Measurements from ENCODE around the gene CAMSAP1.

CAMSAP1 gene

DNA sequence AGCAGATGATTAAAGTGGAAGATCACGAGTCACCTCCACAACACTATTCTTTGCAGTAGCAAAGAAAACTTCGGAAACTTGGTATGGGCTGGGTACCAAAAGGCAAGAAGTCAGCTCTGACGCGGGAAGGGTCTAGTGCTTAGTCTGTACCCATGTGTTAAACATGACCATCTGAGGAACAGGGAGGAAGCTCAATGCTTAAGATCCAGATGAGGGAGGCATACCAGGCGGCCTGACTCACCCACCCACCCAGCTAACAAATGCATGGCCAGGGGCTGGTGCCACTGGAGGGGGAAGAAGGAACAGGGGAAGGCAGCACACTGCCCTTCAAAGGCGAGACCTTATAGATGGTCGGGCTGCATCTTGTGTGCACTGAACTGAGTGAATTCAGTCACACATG, 41.8 kb downstream of the CAMSAP1 start:
- H3K9me3 ChIP-seq (ENCODE audit: control insufficient read depth, low read length), result no peaks in the 10 kb centered on the region
- no peak overlapping the region for H2BK15ac ChIP-seq (ENCODE audit: low read depth, poor library complexity, severe bottlenecking)
- H3K9ac ChIP-seq (ENCODE audit: low read length), result no peak overlapping the region
- H3K23ac ChIP-seq (ENCODE audit: low read length in 2 of 2), result no peak overlapping the region
- no peak overlapping the region for H2BK120ac ChIP-seq (ENCODE audit: low read depth, low read length)
- no peak overlapping the region for H2BK12ac ChIP-seq (ENCODE audit: low read length in 2 of 2)
- H3K27me3 ChIP-seq (ENCODE audit: control insufficient read depth in 1 of 2, insufficient read depth in 1 of 2, low read length in 2 of 2), result no peaks in the 10 kb centered on the region
- no peak overlapping the region for H3K4me3 ChIP-seq (ENCODE audit: insufficient read depth in 1 of 2, low read depth in 1 of 2, low read length in 2 of 2)
- no peak overlapping the region for H4K91ac ChIP-seq (ENCODE audit: low read length)
- no peak overlapping the region for H2AFZ ChIP-seq (ENCODE audit: low read depth, low read length)
- H4K8ac ChIP-seq (ENCODE audit: low read length), result no peak overlapping the region
- no peak overlapping the region for H3K4me2 ChIP-seq (ENCODE audit: low read length, poor library complexity, severe bottlenecking)
- WGBS, result 91% methylated on average over 6 of the region's 7 CpGs
- H3K27ac ChIP-seq (ENCODE audit: low read length, poor library complexity, severe bottlenecking), result no peak overlapping the region
- H3K14ac ChIP-seq (ENCODE audit: low read length in 2 of 2), result no peak overlapping the region
- H2AK5ac ChIP-seq (ENCODE audit: low read length, severe bottlenecking), result no peak overlapping the region
- H3K4me1 ChIP-seq (ENCODE audit: control insufficient read depth, insufficient read depth, low read depth, low read length), result peaks cover 9% of the 10 kb centered on the region
- H3K18ac ChIP-seq (ENCODE audit: low read depth in 1 of 2, low read length in 2 of 2), result no peak overlapping the region
- peaks cover 0 to 25% of the 10 kb centered on the region in 2 experiments for H3K36me3 ChIP-seq (ENCODE audit: control insufficient read depth in 1 of 2, insufficient read depth in 2 of 2, low read depth in 1 of 2, low read length in 2 of 2)
- no peak overlapping the region for H3K4ac ChIP-seq (ENCODE audit: low read depth in 1 of 2, low read length in 2 of 2)
- DNase-seq, result no peak
- no peak overlapping the region for H2BK5ac ChIP-seq (ENCODE audit: low read depth, low read length, poor library complexity, severe bottlenecking)
- peaks cover 50% of the 10 kb centered on the region for H3K79me1 ChIP-seq (replicated peaks; ENCODE audit: low read length, poor library complexity, severe bottlenecking)

GRCh38 chr9:135864447-135865049, 42.8 kb downstream of the CAMSAP1 start:
- peaks cover 9% of the 10 kb centered on the region for H3K4me1 ChIP-seq (ENCODE audit: control insufficient read depth, insufficient read depth, low read depth, low read length)
- no peak overlapping the region for H3K4ac ChIP-seq (ENCODE audit: low read depth in 1 of 2, low read length in 2 of 2)
- no peak overlapping the region for H2AFZ ChIP-seq (ENCODE audit: low read depth, low read length)
- no peaks in the 10 kb centered on the region for H3K9me3 ChIP-seq (ENCODE audit: control insufficient read depth, low read length)
- H2BK120ac ChIP-seq (ENCODE audit: low read depth, low read length), result no peak overlapping the region
- H2BK12ac ChIP-seq (ENCODE audit: low read length in 2 of 2), result no peak overlapping the region
- H3K4me3 ChIP-seq (ENCODE audit: insufficient read depth in 1 of 2, low read depth in 1 of 2, low read length in 2 of 2), result no peak overlapping the region
- peak overlapping the region; percentile 71 for H2BK15ac ChIP-seq (ENCODE audit: low read depth, poor library complexity, severe bottlenecking)
- H2AK5ac ChIP-seq (ENCODE audit: low read length, severe bottlenecking), result no peak overlapping the region
- peak; percentile 58 for DNase-seq
- no peak overlapping the region for H3K14ac ChIP-seq (ENCODE audit: low read length in 2 of 2)
- peak overlapping the region; percentile 11 for H4K91ac ChIP-seq (ENCODE audit: low read length)
- no peak overlapping the region for H3K18ac ChIP-seq (ENCODE audit: low read depth in 1 of 2, low read length in 2 of 2)
- no peak overlapping the region for H3K27ac ChIP-seq (ENCODE audit: low read length, poor library complexity, severe bottlenecking)
- peaks cover 0 to 25% of the 10 kb centered on the region in 2 experiments for H3K36me3 ChIP-seq (ENCODE audit: control insufficient read depth in 1 of 2, insufficient read depth in 2 of 2, low read depth in 1 of 2, low read length in 2 of 2)
- H4K8ac ChIP-seq (ENCODE audit: low read length), result no peak overlapping the region
- no peak overlapping the region for H2BK5ac ChIP-seq (ENCODE audit: low read depth, low read length, poor library complexity, severe bottlenecking)
- H3K23ac ChIP-seq (ENCODE audit: low read length in 2 of 2), result no peak overlapping the region
- no peaks in the 10 kb centered on the region for H3K27me3 ChIP-seq (ENCODE audit: control insufficient read depth in 1 of 2, insufficient read depth in 1 of 2, low read length in 2 of 2)
- no peak overlapping the region for H3K4me2 ChIP-seq (ENCODE audit: low read length, poor library complexity, severe bottlenecking)
- peaks cover 45% of the 10 kb centered on the region for H3K79me1 ChIP-seq (replicated peaks; ENCODE audit: low read length, poor library complexity, severe bottlenecking)
- H3K9ac ChIP-seq (ENCODE audit: low read length), result no peak overlapping the region
- WGBS, result 42% methylated on average over 8 of the region's 8 CpGs

- H3K14ac ChIP-seq (ENCODE audit: low read length in 2 of 2), result no peak overlapping the region
- H3K4me1 ChIP-seq (ENCODE audit: control insufficient read depth, insufficient read depth, low read depth, low read length), result peaks cover 9% of the 10 kb centered on the region
- no peak for DNase-seq
- H3K79me1 ChIP-seq (replicated peaks; ENCODE audit: low read length, poor library complexity, severe bottlenecking), result peaks cover 51% of the 10 kb centered on the region
- 98% methylated on average over 8 of the region's 8 CpGs for WGBS
- H3K4me2 ChIP-seq (ENCODE audit: low read length, poor library complexity, severe bottlenecking), result no peak overlapping the region
- H3K27ac ChIP-seq (ENCODE audit: low read length, poor library complexity, severe bottlenecking), result no peak overlapping the region
- H3K18ac ChIP-seq (ENCODE audit: low read depth in 1 of 2, low read length in 2 of 2), result no peak overlapping the region
- no peak overlapping the region for H2BK12ac ChIP-seq (ENCODE audit: low read length in 2 of 2)
- H3K27me3 ChIP-seq (ENCODE audit: control insufficient read depth in 1 of 2, insufficient read depth in 1 of 2, low read length in 2 of 2), result no peaks in the 10 kb centered on the region
- no peak overlapping the region for H2AFZ ChIP-seq (ENCODE audit: low read depth, low read length)
- H3K36me3 ChIP-seq (ENCODE audit: control insufficient read depth in 1 of 2, insufficient read depth in 2 of 2, low read depth in 1 of 2, low read length in 2 of 2), result peaks cover 0 to 28% of the 10 kb centered on the region in 2 experiments
- no peak overlapping the region for H2AK5ac ChIP-seq (ENCODE audit: low read length, severe bottlenecking)
- H3K4me3 ChIP-seq (ENCODE audit: insufficient read depth in 1 of 2, low read depth in 1 of 2, low read length in 2 of 2), result no peak overlapping the region
- no peak overlapping the region for H3K23ac ChIP-seq (ENCODE audit: low read length in 2 of 2)
- H4K91ac ChIP-seq (ENCODE audit: low read length), result no peak overlapping the region
- H4K8ac ChIP-seq (ENCODE audit: low read length), result no peak overlapping the region
- no peak overlapping the region for H2BK5ac ChIP-seq (ENCODE audit: low read depth, low read length, poor library complexity, severe bottlenecking)
- H3K9me3 ChIP-seq (ENCODE audit: control insufficient read depth, low read length), result no peaks in the 10 kb centered on the region
- H3K9ac ChIP-seq (ENCODE audit: low read length), result no peak overlapping the region
- H3K4ac ChIP-seq (ENCODE audit: low read depth in 1 of 2, low read length in 2 of 2), result no peak overlapping the region
- no peak overlapping the region for H2BK120ac ChIP-seq (ENCODE audit: low read depth, low read length)
- H2BK15ac ChIP-seq (ENCODE audit: low read depth, poor library complexity, severe bottlenecking), result no peak overlapping the region
Observed at GRCh38 chr9:135862809-135863208, 44.5 kb downstream of the CAMSAP1 start.

- peaks cover 8% of the 10 kb centered on the region for H3K4me1 ChIP-seq (ENCODE audit: control insufficient read depth, insufficient read depth, low read depth, low read length)
- no peaks in the 10 kb centered on the region for H3K27me3 ChIP-seq (ENCODE audit: control insufficient read depth in 1 of 2, insufficient read depth in 1 of 2, low read length in 2 of 2)
- peaks cover 8 to 24% of the 10 kb centered on the region in 2 experiments for H3K36me3 ChIP-seq (ENCODE audit: control insufficient read depth in 1 of 2, insufficient read depth in 2 of 2, low read depth in 1 of 2, low read length in 2 of 2)
- H3K9me3 ChIP-seq (ENCODE audit: control insufficient read depth, low read length), result no peaks in the 10 kb centered on the region
- no peak overlapping the region for H3K4ac ChIP-seq (ENCODE audit: low read depth in 1 of 2, low read length in 2 of 2)
- H3K4me3 ChIP-seq (ENCODE audit: insufficient read depth in 1 of 2, low read depth in 1 of 2, low read length in 2 of 2), result no peak overlapping the region
- H3K27ac ChIP-seq (ENCODE audit: low read length, poor library complexity, severe bottlenecking), result no peak overlapping the region
- no peak overlapping the region for H3K14ac ChIP-seq (ENCODE audit: low read length in 2 of 2)
- H3K9ac ChIP-seq (ENCODE audit: low read length), result no peak overlapping the region
- no peak overlapping the region for H2BK15ac ChIP-seq (ENCODE audit: low read depth, poor library complexity, severe bottlenecking)
- no peak overlapping the region for H2AK5ac ChIP-seq (ENCODE audit: low read length, severe bottlenecking)
- DNase-seq, result no peak
- no peak overlapping the region for H4K8ac ChIP-seq (ENCODE audit: low read length)
- no peak overlapping the region for H2BK5ac ChIP-seq (ENCODE audit: low read depth, low read length, poor library complexity, severe bottlenecking)
- no peak overlapping the region for H2BK12ac ChIP-seq (ENCODE audit: low read length in 2 of 2)
- no peak overlapping the region for H3K18ac ChIP-seq (ENCODE audit: low read depth in 1 of 2, low read length in 2 of 2)
- peaks cover 37% of the 10 kb centered on the region for H3K79me1 ChIP-seq (replicated peaks; ENCODE audit: low read length, poor library complexity, severe bottlenecking)
- H3K23ac ChIP-seq (ENCODE audit: low read length in 2 of 2), result no peak overlapping the region
- 96% methylated on average over 1 of the region's 1 CpG for WGBS
- H4K91ac ChIP-seq (ENCODE audit: low read length), result no peak overlapping the region
- no peak overlapping the region for H3K4me2 ChIP-seq (ENCODE audit: low read length, poor library complexity, severe bottlenecking)
- H2BK120ac ChIP-seq (ENCODE audit: low read depth, low read length), result no peak overlapping the region
- no peak overlapping the region for H2AFZ ChIP-seq (ENCODE audit: low read depth, low read length)
Observed at GRCh38 chr9:135858491-135859185, 48.7 kb downstream of the CAMSAP1 start.
